Measurements from ENCODE around the gene LDHAL6B.

Gene LDHAL6B

DNA sequence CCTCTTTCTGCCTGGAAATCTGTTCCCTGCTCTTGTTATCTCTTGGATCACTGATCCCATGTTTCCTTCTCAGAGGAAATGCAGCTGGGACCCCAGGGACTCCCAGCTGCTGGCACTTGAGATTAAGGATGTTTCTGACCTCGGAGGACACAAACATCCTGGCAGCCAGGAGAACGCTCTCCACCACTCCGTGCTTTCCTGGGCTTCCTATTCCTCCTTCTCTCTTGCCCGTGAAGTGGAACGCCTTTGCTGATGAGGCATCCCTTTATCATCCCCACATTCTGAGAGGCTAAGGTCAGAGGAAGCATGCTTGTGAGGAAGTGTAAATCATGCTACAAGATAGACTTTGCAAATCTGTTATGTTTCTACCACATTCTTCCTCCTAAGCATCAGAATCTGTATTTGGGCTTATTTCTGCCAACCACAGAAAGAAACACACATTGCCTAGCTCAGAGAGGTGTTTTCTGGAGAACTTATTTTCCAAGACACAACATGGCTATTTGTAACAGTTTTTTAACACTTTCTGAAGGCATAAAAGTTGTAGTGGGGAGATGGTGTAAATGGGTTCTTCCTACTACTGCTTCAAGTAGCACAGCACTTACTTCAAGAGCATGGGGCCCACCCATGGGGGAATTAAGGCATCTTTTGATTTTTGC lies 25.6 kb upstream of the LDHAL6B start:
- H3K27ac ChIP-seq = peak overlapping the region in 4 of 11 experiments; percentile 19 to 98 (median 79); a peak in 7 of 22 replicates
- peaks cover 0 to 92% (median 23%) of the 10 kb centered on the region in 10 experiments; a peak in 14 of 20 replicates for H3K4me1 ChIP-seq
- H4K20me1 ChIP-seq = no peaks in the 10 kb centered on the region
- H3K9me3 ChIP-seq (replicated peaks in 1 of 11) = peaks cover 17 to 49% (median 34%) of the 10 kb centered on the region in 11 experiments; a peak in 21 of 22 replicates
- H3K4me2 ChIP-seq = peak overlapping the region in 4 of 11 experiments; percentile 1 to 93 (median 75); a peak in 7 of 22 replicates
- H3K4me3 ChIP-seq = no peak overlapping the region; a peak in 1 of 20 replicates
- TF ChIP-seq Cebpa-rat (IDR thresholded peaks at IDR 0.05) = no peak
- peak overlapping the region in 2 of 11 experiments; percentile 47 to 67; a peak in 3 of 22 replicates for H3K9ac ChIP-seq
- peaks cover 0 to 34% (median 0%) of the 10 kb centered on the region in 11 experiments; a peak in 6 of 22 replicates for H3K36me3 ChIP-seq
- no peaks in the 10 kb centered on the region for H3K27me3 ChIP-seq

DNA sequence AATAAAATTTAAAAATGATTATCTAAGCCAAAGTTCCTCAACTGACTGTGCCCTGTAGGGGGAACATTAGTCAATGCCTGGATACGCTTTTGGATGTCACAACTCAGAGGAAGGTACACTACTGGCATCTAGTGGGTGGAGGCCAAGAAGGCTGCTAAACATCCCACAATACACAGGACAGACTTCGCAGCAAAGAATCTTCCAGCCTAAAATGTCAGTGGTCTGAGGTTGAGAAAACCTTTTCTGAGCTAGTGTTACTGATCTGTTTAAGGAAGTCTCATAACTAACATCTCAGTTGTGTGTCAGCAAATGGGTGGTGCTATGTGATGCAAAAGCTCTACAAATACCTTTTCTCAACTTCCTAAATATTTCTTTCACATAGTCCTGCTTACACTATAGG lies 20.9 kb upstream of the LDHAL6B start:
- no peak for TF ChIP-seq Cebpa-rat (IDR thresholded peaks at IDR 0.05)
- Histone ChIP-seq H3K36me3 (peaks cover 0 to 77% (median 0%) of the 10 kb centered on the region in 11 experiments; a peak in 7 of 22 replicates), H3K27me3 (no peaks in the 10 kb centered on the region)

DNA sequence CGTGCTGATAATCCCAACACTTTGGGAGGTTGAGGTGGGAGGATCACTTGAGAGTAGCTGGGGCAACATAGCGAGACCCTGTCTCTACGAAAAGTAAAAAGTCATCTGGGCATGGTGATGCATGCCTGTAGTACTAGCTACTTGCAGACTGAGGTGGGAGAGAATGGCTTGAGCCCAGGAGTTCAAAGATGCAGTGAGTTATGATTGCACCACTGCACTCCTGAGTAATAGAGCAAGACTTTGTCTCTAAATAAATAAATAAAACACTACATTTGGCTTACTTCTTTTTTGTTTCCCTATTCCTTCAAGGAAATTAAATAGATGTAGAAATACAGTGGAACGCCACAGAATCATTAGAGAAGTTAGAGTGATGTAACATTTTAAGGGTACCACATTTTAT lies 20.1 kb upstream of the LDHAL6B start:
- Histone ChIP-seq H3K4me3 (no peak overlapping the region), H3K27ac (0 out of 22 replicates have a peak overlapping the region, but pooled peaks of 1 of the 11 experiments have one; percentile 68), H3K27me3 (no peaks in the 10 kb centered on the region), H3K9me3 (replicated peaks in 1 of 11) (peaks cover 16 to 48% (median 27%) of the 10 kb centered on the region in 11 experiments; a peak in 21 of 22 replicates), H3K4me1 (peaks cover 0 to 59% (median 0%) of the 10 kb centered on the region in 10 experiments; a peak in 7 of 20 replicates), H3K4me2 (peak overlapping the region in 2 of 11 experiments; percentile 38; a peak in 2 of 22 replicates), H3K9ac (no peak overlapping the region; a peak in 1 of 22 replicates), H4K20me1 (no peaks in the 10 kb centered on the region), H3K36me3 (peaks cover 0 to 79% (median 0%) of the 10 kb centered on the region in 11 experiments; a peak in 7 of 22 replicates)
- TF ChIP-seq Cebpa-rat (IDR thresholded peaks at IDR 0.05) = no peak

More for the DNA sequence above, 20.9 kb upstream of the LDHAL6B start:
- peak overlapping the region in 5 of 11 experiments; percentile 11 to 68 (median 28); a peak in 6 of 22 replicates for H3K27ac ChIP-seq
- peak overlapping the region in 1 of 11 experiments; percentile 31; a peak in 2 of 22 replicates for H3K9ac ChIP-seq
- H3K4me1 ChIP-seq = peaks cover 0 to 67% (median 0%) of the 10 kb centered on the region in 10 experiments; a peak in 8 of 20 replicates
- H3K4me3 ChIP-seq = no peak overlapping the region
- no peaks in the 10 kb centered on the region for H4K20me1 ChIP-seq
- H3K4me2 ChIP-seq = peak overlapping the region in 3 of 11 experiments; percentile 38 to 43 (median 39); a peak in 5 of 22 replicates
- peaks cover 24 to 56% (median 35%) of the 10 kb centered on the region in 11 experiments; a peak in 21 of 22 replicates for H3K9me3 ChIP-seq (replicated peaks in 1 of 11)

- Histone ChIP-seq H4K20me1 (no peaks in the 10 kb centered on the region), H3K9ac (no peak overlapping the region), H3K9me3 (replicated peaks in 1 of 11) (peaks cover 0 to 21% (median 5%) of the 10 kb centered on the region in 11 experiments; a peak in 11 of 22 replicates), H3K4me1 (peaks cover 0 to 39% (median 0%) of the 10 kb centered on the region in 10 experiments; a peak in 7 of 20 replicates), H3K27me3 (no peaks in the 10 kb centered on the region), H3K27ac (no peak overlapping the region), H3K36me3 (peaks cover 0 to 81% (median 0%) of the 10 kb centered on the region in 11 experiments; a peak in 5 of 22 replicates), H3K4me2 (no peak overlapping the region), H3K4me3 (no peak overlapping the region)
- no peak for TF ChIP-seq Cebpa-rat (IDR thresholded peaks at IDR 0.05)
Measured at GRCh38 chr15:59189241-59189640, 17.4 kb upstream of the LDHAL6B start.

DNA sequence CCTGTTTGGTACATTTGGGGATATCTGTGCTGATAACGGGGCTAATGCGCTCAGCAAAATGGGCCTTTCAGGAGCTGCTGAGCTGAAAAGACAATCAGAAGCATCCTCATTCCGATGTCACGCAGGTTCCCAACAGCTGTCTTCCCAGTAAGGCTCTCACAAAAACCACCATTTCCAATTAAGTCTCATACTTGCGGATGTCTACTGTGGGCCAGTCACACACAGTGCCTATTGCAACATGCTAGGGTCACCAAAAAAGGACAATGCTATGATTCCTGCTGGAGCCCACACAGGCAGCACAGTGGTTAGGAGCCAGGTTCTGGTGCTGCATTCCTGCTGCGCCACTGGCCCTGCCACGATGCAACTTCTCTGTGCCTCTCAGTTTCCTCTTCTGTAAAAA lies 16.4 kb upstream of the LDHAL6B start:
- no peak for TF ChIP-seq Cebpa-rat (IDR thresholded peaks at IDR 0.05)
- Histone ChIP-seq H4K20me1 (no peaks in the 10 kb centered on the region), H3K9me3 (replicated peaks in 1 of 11) (peaks cover 0 to 11% (median 3%) of the 10 kb centered on the region in 11 experiments; a peak in 6 of 22 replicates), H3K4me1 (peaks cover 0 to 37% (median 0%) of the 10 kb centered on the region in 10 experiments; a peak in 7 of 20 replicates), H3K27me3 (no peaks in the 10 kb centered on the region), H3K4me2 (no peak overlapping the region), H3K9ac (no peak overlapping the region), H3K27ac (no peak overlapping the region), H3K36me3 (peaks cover 0 to 83% (median 0%) of the 10 kb centered on the region in 11 experiments; a peak in 4 of 22 replicates), H3K4me3 (no peak overlapping the region)

- peaks cover 0 to 83% (median 0%) of the 10 kb centered on the region in 11 experiments; a peak in 4 of 22 replicates for H3K36me3 ChIP-seq
- H4K20me1 ChIP-seq = no peaks in the 10 kb centered on the region
- no peak overlapping the region for H3K4me3 ChIP-seq
- H3K4me2 ChIP-seq = no peak overlapping the region
- no peak overlapping the region for H3K27ac ChIP-seq
- H3K9me3 ChIP-seq (replicated peaks in 1 of 11) = peaks cover 0 to 10% (median 3%) of the 10 kb centered on the region in 11 experiments; a peak in 6 of 22 replicates
- TF ChIP-seq Cebpa-rat (IDR thresholded peaks at IDR 0.05) = no peak
- H3K9ac ChIP-seq = no peak overlapping the region
- H3K27me3 ChIP-seq = no peaks in the 10 kb centered on the region
- peaks cover 0 to 32% (median 0%) of the 10 kb centered on the region in 10 experiments; a peak in 6 of 20 replicates for H3K4me1 ChIP-seq
Measured at GRCh38 chr15:59191855-59192237, 14.8 kb upstream of the LDHAL6B start.

DNA sequence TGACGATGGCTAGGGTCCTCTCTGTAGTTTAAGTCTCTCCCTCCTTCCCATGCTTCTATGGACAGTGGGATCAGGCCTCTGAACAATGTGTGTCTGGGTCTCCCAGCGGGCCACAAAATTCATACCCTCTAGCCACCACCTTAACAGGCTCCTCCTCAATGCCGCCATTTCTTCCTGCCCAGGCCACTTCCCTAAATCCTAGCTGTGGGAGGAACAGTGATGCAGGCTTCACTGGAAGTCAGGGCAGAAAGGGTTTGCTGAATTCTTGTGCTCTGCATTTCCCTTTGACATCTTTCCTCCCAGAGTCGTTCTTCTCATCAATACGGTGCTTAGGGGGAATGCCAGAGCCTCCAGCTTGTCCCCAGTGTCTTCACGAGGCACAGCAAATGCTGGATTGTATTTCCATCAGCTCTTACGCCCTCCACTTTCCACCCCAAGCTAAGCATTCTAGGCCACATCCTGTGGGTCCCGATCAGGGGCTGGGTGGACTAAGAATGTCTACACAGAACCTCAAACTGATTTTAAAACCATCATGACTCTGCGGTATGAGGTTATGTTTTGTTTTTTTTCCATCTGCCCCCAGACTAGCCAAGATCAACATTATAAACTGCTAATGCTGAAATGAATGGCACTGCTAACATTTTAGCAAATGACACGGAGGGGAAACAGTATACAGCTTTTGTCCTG lies 11.9 kb upstream of the LDHAL6B start:
- no peaks in the 10 kb centered on the region for H3K9me3 ChIP-seq (replicated peaks in 1 of 11)
- peaks cover 0 to 79% (median 0%) of the 10 kb centered on the region in 11 experiments; a peak in 4 of 22 replicates for H3K36me3 ChIP-seq
- TF ChIP-seq Cebpa-rat (IDR thresholded peaks at IDR 0.05) = no peak
- H3K4me1 ChIP-seq = peaks cover 0 to 36% (median 0%) of the 10 kb centered on the region in 10 experiments; a peak in 7 of 20 replicates
- no peak overlapping the region for H3K9ac ChIP-seq
- no peaks in the 10 kb centered on the region for H3K27me3 ChIP-seq
- H3K4me3 ChIP-seq = no peak overlapping the region
- H3K4me2 ChIP-seq = peak overlapping the region in 5 of 11 experiments; percentile 3 to 25 (median 17); a peak in 4 of 22 replicates
- H4K20me1 ChIP-seq = no peaks in the 10 kb centered on the region
- H3K27ac ChIP-seq = no peak overlapping the region

DNA sequence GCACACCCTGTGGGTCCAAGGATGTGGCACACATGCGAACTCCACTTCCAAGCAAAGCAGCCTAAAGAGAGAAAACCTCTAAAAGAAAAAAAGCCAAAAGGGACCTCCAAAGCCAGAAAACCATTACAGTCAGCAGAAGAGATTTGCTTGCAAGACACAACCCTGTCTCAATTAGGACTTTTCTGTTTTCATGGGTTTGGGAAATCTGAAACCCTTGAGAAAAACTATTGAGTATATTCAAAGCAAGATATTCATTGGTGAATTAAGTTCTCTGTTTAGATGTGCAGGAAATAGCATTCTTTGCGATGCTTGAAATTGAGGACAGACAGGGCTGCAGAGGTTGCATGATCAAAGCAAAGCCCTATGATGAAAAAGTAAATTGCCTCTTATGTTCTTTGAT lies 10.2 kb upstream of the LDHAL6B start:
- no peaks in the 10 kb centered on the region for H3K9me3 ChIP-seq (replicated peaks in 1 of 11)
- H3K4me3 ChIP-seq = no peak overlapping the region
- H3K36me3 ChIP-seq = peaks cover 0 to 84% (median 0%) of the 10 kb centered on the region in 11 experiments; a peak in 4 of 22 replicates
- H3K9ac ChIP-seq = no peak overlapping the region
- H4K20me1 ChIP-seq = no peaks in the 10 kb centered on the region
- H3K4me2 ChIP-seq = no peak overlapping the region; a peak in 1 of 22 replicates
- no peak overlapping the region for H3K27ac ChIP-seq
- H3K4me1 ChIP-seq = peaks cover 0 to 41% (median 0%) of the 10 kb centered on the region in 10 experiments; a peak in 7 of 20 replicates
- H3K27me3 ChIP-seq = no peaks in the 10 kb centered on the region
- no peak for TF ChIP-seq Cebpa-rat (IDR thresholded peaks at IDR 0.05)

Measured in BLaER1 treated with 17β-estradiol and CSF1 and Interleukin-3, amounts not matched to agents 10 nM and 100 nM (cell line).